NCI-H1417 treated with DMSO at 0.1 percent for 48 hours (cell line): ENCODE results near the gene AKR1C4.

ENCODE experiments used
- DNase-seq: peaks from one replicate; lab custom pipeline; 2025; lab: John Stamatoyannopoulos, UW

The AKR1C4 gene

DNA sequence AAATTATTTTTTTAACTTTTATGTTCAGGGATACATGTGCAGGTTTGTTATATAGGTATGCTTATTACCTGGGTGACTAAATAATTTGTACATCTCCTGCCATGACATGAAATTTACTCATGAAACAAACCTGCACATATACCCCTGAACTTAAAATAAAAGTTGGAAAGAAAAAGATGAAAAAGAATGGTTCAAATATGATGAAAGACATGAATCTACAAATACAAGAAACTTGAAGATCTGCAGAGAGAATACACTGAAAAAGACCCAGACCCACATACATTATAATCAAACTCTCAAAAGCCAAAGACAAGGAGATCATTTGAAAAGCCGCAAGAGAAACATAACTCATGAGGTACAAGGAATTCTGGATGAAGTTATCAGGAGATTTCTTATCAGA is 70.2 kb downstream of the AKR1C4 start:
- no peak for DNase-seq

DNA sequence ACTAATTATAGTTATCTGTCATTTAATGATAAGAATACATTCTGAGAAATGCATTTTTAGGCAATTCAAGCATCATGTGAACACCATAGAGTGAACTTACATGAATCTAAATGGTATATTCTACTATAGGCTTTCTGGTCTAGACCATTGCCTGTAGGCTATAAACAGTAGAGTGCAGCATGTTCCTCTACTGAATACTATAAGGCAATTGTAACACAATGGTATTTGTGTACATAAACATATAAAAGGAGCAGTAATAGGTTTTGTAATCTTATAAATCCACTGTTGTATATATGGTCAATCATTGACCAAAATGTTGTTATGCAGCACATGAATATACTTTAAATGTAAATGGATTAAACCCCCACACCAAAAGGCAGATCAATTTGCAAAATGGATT is 71.6 kb downstream of the AKR1C4 start:
- no peak for DNase-seq
